ENCODE results near the gene DLL1.

- no peak for TF ChIP-seq CTCF (IDR thresholded peaks at IDR 0.05)
- no peak for TF ChIP-seq POLR2A (IDR thresholded peaks at IDR 0.05)
These were observed 34.2 kb downstream of the DLL1 start for GRCh38 chr6:170256641-170257040.
